GM23248 (cell line): ENCODE data around the gene OTOP1. TPM values are rescaled to one million over a fixed set of nuclear protein-coding genes. Genes with fewer than 3 reads are reported as not detected.
A peak's percentile ranks its signal among the peaks of the same experiment; 100 is the strongest.
"Not testable (repeated sequence)": the region's sequence is repeated elsewhere in the genome, so short reads cannot be mapped to it uniquely, and the experiment has no call there.

ENCODE experiments used
- DNase-seq: peaks from one replicate; pipeline ENCODE4 v3.0.0-alpha.2; 2015
- H2AFZ ChIP-seq: fragments of 200-600 bp; sonication (generic); 2 replicates; pipeline ENCODE4 v1.6.1; 2016; ENCODE audit warnings: antibody characterized with exemption
- H3F3A ChIP-seq: fragments of 200-600 bp; sonication (generic); 2 replicates; pipeline ENCODE4 v1.6.1; 2016; ENCODE audit warnings: mild to moderate bottlenecking, antibody characterized with exemption, mixed run types; ENCODE audit not compliant: insufficient read depth
- H3K27ac ChIP-seq: fragments of 200-600 bp; sonication (generic); 2 replicates; pipeline ENCODE4 v1.5.1; 2016; ENCODE audit warnings: mild to moderate bottlenecking
- H3K27me3 ChIP-seq: fragments of 200-600 bp; sonication (generic); replicated peaks from 2 replicates; pipeline ENCODE4 v1.6.1; 2016; ENCODE audit warnings: mild to moderate bottlenecking; ENCODE audit not compliant: insufficient read depth
- H3K36me3 ChIP-seq: fragments of 200-600 bp; sonication (generic); 2 replicates; pipeline ENCODE4 v1.6.1; 2016; ENCODE audit warnings: low read depth, mild to moderate bottlenecking
- H3K4me1 ChIP-seq: fragments of 200-600 bp; sonication (generic); 2 replicates; pipeline ENCODE4 v1.6.1; 2016; ENCODE audit warnings: mild to moderate bottlenecking; ENCODE audit not compliant: insufficient read depth
- H3K4me2 ChIP-seq: fragments of 200-600 bp; sonication (generic); one replicate; pipeline ENCODE4 v1.6.1; 2016; ENCODE audit warnings: mild to moderate bottlenecking; ENCODE audit not compliant: unreplicated experiment
- H3K4me3 ChIP-seq: fragments of 200-600 bp; sonication (generic); 2 replicates; pipeline ENCODE4 v1.5.1; 2016; ENCODE audit warnings: mild to moderate bottlenecking
- H3K79me2 ChIP-seq: fragments of 200-600 bp; sonication (generic); 2 replicates; pipeline ENCODE4 v1.6.1; 2016; ENCODE audit warnings: mild to moderate bottlenecking; ENCODE audit not compliant: insufficient read depth
- H3K9ac ChIP-seq: fragments of 200-600 bp; sonication (generic); 2 replicates; pipeline ENCODE4 v1.6.1; 2016; ENCODE audit warnings: mild to moderate bottlenecking
- H3K9me2 ChIP-seq: fragments of 200-600 bp; sonication (generic); 2 replicates; pipeline ENCODE4 v1.6.1; 2016; ENCODE audit warnings: mixed run types, mild to moderate bottlenecking, moderate library complexity; ENCODE audit not compliant: insufficient read depth
- H3K9me3 ChIP-seq: fragments of 200-600 bp; sonication (generic); one replicate; pipeline ENCODE4 v1.6.1; 2017; ENCODE audit warnings: low read depth
- H4K20me1 ChIP-seq: fragments of 200-600 bp; sonication (generic); 2 replicates; pipeline ENCODE4 v1.6.0; 2016; ENCODE audit not compliant: insufficient read depth
- EZH2 ChIP-seq: fragments of 200-600 bp; sonication (generic); IDR thresholded peaks from 2 replicates; pipeline ENCODE4 v1.6.1; 2018; ENCODE audit warnings: antibody characterized with exemption, mild to moderate bottlenecking; ENCODE audit not compliant: insufficient read depth, poor library complexity, severe bottlenecking
- EZH2phosphoT487 ChIP-seq: fragments of 200-600 bp; sonication (generic); IDR thresholded peaks from 2 replicates; pipeline ENCODE4 v1.6.1; 2018; ENCODE audit warnings: antibody characterized with exemption, moderate library complexity, mild to moderate bottlenecking, low read depth; ENCODE audit not compliant: insufficient read depth
- WGBS, 2 experiments: methylation state at CpG; one replicate each; pipeline ENCODE4 v1.1.6; 2015 to 2017; ENCODE audit warnings: low lambda C conversion rate in 2 of 2, low coverage in 1 of 2; ENCODE audit errors: missing lambda C conversion rate in 2 of 2; 5-methylcytosine and 5-hydroxymethylcytosine counted together
- in situ Hi-C: fragments of 300-500 bp; cut with MboI; formaldehyde crosslinking; loops from 2 replicates; pipeline ENCODE4 v1.15.0; 2020
- polyA plus RNA-seq: library from polyadenylated mRNA; unstranded; fragments of >200 nt; fragmentation: Nextera tagmentation; extraction: Ambion mirVana; gene quantifications from 2 replicates; pipeline ENCODE4 v1.2.1, GENCODE V29; 2016
- total RNA-seq: library from RNA; depleted of rRNA; stranded (reverse); fragments of >200 nt; shearing (Covaris generic); gene quantifications from 2 replicates; pipeline ENCODE4 v1.2.3, GENCODE V29; 2014

Gene OTOP1
- total and polyA plus RNA-seq, 2 experiments from 2014 or later: not detected

DNA sequence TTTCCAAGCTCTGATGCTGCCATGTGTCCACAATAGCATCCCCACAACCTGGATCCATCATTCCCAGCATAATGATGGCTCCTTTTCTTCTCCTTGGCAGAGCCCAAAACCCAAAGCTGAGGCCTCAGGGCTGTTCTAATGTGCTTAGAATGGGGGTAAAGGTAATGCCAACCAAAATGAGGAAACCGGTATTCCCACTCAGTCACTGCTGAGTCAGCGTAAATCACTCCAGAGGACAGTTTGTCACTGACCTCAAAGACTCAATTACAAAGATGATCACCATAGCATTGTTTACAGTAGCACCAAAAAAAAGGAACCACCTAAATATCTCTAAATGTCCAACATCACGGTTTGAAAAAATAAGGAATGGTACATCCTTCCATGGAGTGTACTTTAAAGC is 41.2 kb downstream of the OTOP1 start:
- in situ Hi-C loops: no loop called here
- no peaks in the 10 kb centered on the region for H3K9me3 ChIP-seq
- no peak overlapping the region for H3K9ac ChIP-seq
- no peaks in the 10 kb centered on the region for H3K36me3 ChIP-seq
- WGBS, 2 experiments: 34 to 37% methylated on average over 3 of the region's 3 CpGs
- TF ChIP-seq EZH2phosphoT487 (no peak), EZH2 (no peak)
- no peaks in the 10 kb centered on the region for H3F3A ChIP-seq
- H3K4me3 ChIP-seq: no peak overlapping the region
- H3K27ac ChIP-seq: no peak overlapping the region
- H3K4me1 ChIP-seq: no peaks in the 10 kb centered on the region
- no peak overlapping the region for H3K4me2 ChIP-seq
- DNase-seq: no peak
- H3K27me3 ChIP-seq: peaks cover 18% of the 10 kb centered on the region; the same call in 1 of the 2 replicates
- no peaks in the 10 kb centered on the region for H4K20me1 ChIP-seq
- H3K9me2 ChIP-seq: no peaks in the 10 kb centered on the region
- H3K79me2 ChIP-seq: no peaks in the 10 kb centered on the region
- no peak overlapping the region for H2AFZ ChIP-seq

DNA sequence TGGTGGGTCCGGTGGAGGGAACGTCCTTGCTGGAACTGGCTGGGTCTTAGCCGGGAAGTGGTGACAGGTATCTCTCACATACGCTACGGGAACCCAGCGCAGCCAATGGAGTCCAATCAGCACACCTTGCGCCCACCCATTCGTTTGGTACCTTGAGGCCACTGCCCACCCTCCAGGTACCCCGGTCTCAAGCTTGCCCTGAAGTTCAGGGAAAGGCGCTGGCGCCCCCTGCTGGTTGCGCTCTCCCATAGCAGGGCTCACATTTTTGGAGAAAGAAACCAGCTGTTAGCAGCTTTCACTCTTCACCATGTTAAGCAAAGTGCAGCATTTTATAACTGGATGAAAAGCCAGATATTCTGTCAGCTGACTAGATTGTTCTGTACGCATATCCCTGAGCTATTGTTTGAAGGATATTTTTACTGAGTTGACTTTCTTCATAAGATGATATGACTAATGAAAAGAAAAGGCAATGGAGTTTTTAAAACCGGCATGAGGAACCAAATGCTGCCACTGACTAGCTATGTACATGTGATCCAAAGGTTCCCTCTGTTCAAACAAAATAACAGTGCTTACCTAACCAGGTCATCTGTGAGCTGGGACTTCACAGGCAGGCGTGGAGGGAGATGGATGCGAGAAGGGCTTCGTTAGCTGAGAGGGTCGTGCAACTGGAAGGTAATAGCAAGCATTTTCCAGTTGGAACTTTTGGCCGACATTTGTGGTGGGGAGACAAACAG is 43.7 kb downstream of the OTOP1 start:
- no peaks in the 10 kb centered on the region for H3K9me3 ChIP-seq
- H3K9me2 ChIP-seq: no peaks in the 10 kb centered on the region
- H3K27ac ChIP-seq: no peak overlapping the region
- H3K79me2 ChIP-seq: no peaks in the 10 kb centered on the region
- in situ Hi-C loops: no loop called here
- 41 to 44% methylated on average over 19 of the region's 19 CpGs for WGBS, 2 experiments
- H2AFZ ChIP-seq: no peak overlapping the region
- H3K4me3 ChIP-seq: no peak overlapping the region
- H3K9ac ChIP-seq: no peak overlapping the region
- H3F3A ChIP-seq: no peaks in the 10 kb centered on the region
- H3K27me3 ChIP-seq: peaks cover 18% of the 10 kb centered on the region; the same call in 1 of the 2 replicates
- no peaks in the 10 kb centered on the region for H4K20me1 ChIP-seq
- H3K4me1 ChIP-seq: no peaks in the 10 kb centered on the region
- no peaks in the 10 kb centered on the region for H3K36me3 ChIP-seq
- TF ChIP-seq EZH2phosphoT487: no peak
- TF ChIP-seq EZH2: no peak
- DNase-seq: peak; percentile 27
- no peak overlapping the region for H3K4me2 ChIP-seq

DNA sequence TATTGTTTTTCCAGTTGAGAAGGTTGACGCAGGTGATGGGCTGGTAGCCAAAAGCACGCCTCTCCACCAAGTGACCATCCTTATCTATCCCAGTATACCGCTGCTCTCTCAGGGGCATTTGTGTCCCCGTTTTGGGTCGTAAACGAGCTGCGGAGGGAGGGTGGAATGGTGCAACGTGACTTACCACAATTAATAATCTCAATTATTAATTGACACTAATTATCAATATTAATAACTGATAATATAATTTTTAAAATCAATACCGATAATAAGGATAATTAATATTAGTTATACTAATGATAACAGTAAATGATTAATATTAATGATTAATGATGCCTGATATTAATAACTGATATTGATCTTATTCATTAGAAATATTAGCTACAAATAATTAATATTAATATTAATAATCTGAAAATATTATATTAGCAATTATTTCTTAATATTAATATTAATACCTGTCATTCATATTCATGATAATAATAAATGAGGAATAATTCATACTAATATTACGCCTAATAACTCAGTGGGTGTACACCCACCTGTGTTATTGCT is 56.1 kb downstream of the OTOP1 start:
- no peak overlapping the region for H2AFZ ChIP-seq
- no peaks in the 10 kb centered on the region for H3K36me3 ChIP-seq
- H3K27ac ChIP-seq: no peak overlapping the region
- no peaks in the 10 kb centered on the region for H3K9me3 ChIP-seq
- H3K4me3 ChIP-seq: no peak overlapping the region
- H3K27me3 ChIP-seq: no peaks in the 10 kb centered on the region; the same call in 1 of the 2 replicates
- H3K9ac ChIP-seq: no peak overlapping the region
- no peaks in the 10 kb centered on the region for H3K9me2 ChIP-seq
- H3K4me2 ChIP-seq: no peak overlapping the region
- 51 to 54% methylated on average over 10 of the region's 10 CpGs for WGBS, 2 experiments
- no peaks in the 10 kb centered on the region for H3K79me2 ChIP-seq
- H3K4me1 ChIP-seq: no peaks in the 10 kb centered on the region
- no peaks in the 10 kb centered on the region for H3F3A ChIP-seq
- DNase-seq: no peak
- no peaks in the 10 kb centered on the region for H4K20me1 ChIP-seq
- in situ Hi-C loops: no loop called here
- TF ChIP-seq EZH2 (no peak), EZH2phosphoT487 (no peak)

DNA sequence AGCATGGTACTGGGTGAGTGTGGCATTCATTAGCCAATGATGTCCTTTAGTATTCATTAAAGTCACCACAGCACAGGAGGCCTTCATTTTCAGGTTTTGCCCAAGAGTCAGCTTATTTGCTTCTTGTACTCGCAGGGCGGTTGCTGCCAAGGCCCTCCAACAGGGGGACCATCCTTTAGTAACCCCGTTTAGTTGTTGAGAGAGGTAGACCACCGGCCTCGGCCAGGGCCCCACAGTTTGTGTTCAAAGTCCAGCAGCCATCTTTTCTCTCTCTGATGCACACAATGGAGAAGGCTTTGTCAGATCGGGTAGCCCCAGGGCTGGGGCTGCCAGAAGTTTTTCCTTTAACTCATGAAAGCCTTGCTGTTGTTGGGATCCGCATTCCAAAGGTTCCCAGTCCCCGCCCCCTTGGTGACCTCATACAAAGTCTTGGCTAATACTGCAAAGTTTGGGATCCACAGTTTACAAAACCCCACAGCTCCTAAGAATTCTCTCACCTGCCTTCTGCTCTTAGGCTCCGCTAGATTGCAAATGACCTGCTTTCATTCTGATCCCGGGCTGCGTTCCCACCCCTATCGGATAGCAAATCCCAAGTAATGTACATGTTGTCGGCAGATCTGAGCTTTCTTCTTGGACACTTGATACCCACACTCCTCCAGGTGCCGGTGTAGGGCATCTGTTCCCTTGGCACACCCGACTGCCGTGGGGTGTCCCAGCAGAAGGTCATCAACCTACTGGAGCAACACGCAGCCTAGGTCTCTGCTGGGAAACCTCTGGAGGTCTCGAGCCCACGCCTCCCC is 58.5 kb downstream of the OTOP1 start:
- H3K27ac ChIP-seq, in situ Hi-C loops, DNase-seq, H3K36me3 ChIP-seq, H3K4me1 ChIP-seq, H3K9me3 ChIP-seq, H3K9me2 ChIP-seq, H3K4me3 ChIP-seq, H3K9ac ChIP-seq, H3K27me3 ChIP-seq, H3K4me2 ChIP-seq, H4K20me1 ChIP-seq, H3K79me2 ChIP-seq, H2AFZ ChIP-seq, H3F3A ChIP-seq: not testable (repeated sequence)
- WGBS, 2 experiments: 52 to 53% methylated on average over 19 of the region's 19 CpGs

DNA sequence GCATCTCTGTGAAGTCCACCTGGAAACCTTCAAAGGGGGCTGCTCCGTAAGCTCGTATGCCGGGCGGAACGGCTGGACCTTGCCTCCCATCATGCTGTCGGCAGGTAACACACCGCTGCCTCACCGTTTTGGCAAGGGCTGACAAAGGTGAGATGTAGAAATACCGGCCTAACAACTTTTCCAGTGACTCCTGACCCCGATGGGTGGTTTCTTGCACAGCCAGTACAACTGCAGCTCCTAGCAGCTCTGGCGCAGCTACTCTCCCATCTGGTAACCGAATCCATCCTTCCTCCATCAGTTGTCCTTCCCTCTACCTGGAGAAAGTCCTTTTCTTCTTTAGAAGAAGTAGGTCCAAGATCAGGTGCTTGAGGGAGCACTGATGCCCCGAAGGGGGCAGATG is 59.7 kb downstream of the OTOP1 start:
- H3K27me3 ChIP-seq, H3K27ac ChIP-seq, DNase-seq, H3K79me2 ChIP-seq, H2AFZ ChIP-seq, H3K9ac ChIP-seq, H3K36me3 ChIP-seq, H3K9me2 ChIP-seq, H3F3A ChIP-seq, H3K9me3 ChIP-seq, H3K4me3 ChIP-seq, H3K4me1 ChIP-seq, H3K4me2 ChIP-seq, H4K20me1 ChIP-seq, in situ Hi-C loops: not testable (repeated sequence)
- WGBS, 2 experiments: 45 to 52% methylated on average over 13 of the region's 13 CpGs

DNA sequence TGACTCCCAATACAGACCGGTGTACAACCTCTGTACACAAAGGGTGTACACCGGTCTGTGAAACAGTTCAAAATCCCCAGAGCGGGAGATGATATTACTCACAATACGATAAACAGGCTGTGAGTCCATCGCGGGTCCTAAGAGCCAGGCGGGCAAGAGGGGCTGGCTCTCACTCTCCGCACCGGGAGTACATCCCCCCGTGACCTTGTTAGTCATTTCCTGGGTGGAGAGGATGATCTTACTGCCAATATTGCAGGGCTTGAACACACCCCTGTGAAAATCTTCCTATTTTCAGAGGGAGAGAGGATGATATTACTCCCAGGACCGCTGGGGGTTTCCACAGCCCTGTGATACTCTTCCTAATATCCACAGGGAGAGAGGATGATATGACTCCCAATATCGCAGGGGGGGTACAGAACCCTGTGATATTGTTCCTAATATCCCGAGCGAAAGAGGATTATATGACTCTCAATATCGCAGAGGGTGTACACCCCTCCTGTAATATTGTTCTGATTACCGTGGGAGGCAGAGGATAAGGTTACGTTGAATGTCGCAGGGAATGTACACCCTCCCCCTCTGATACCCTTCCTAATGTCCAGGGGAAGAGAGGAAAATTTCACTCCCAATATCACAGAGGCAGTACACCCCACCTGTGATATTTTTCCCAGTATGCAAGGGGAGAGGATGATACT is 60.9 kb downstream of the OTOP1 start:
- DNase-seq, H3K9ac ChIP-seq, H2AFZ ChIP-seq, H3K27me3 ChIP-seq, H3F3A ChIP-seq, H4K20me1 ChIP-seq, H3K4me1 ChIP-seq, H3K9me2 ChIP-seq, H3K36me3 ChIP-seq, H3K9me3 ChIP-seq, H3K4me2 ChIP-seq, H3K27ac ChIP-seq, H3K79me2 ChIP-seq, H3K4me3 ChIP-seq, in situ Hi-C loops: not testable (repeated sequence)
- WGBS, 2 experiments: 57% methylated on average over 18 of the region's 18 CpGs
